Neural progenitor cell (in vitro differentiated cells): Measurements from ENCODE around the gene TCERG1L. TPM values are rescaled to one million over a fixed set of nuclear protein-coding genes. Genes with fewer than 3 reads are reported as not detected.
"Not testable (repeated sequence)": the region's sequence is repeated elsewhere in the genome, so short reads cannot be mapped to it uniquely, and the experiment has no call there.

Source experiments
- DNase-seq: peaks from one replicate; pipeline ENCODE4 v3.0.0-alpha.2; 2016; ENCODE audit warnings: low spot score
- H2AFZ ChIP-seq: fragments of 200-600 bp; sonication (generic); replicated peaks from 2 replicates; pipeline ENCODE4 v1.6.1; 2016; ENCODE audit warnings: antibody characterized with exemption
- H3F3A ChIP-seq: fragments of 200-600 bp; sonication (generic); 2 replicates; pipeline ENCODE4 v1.6.1; 2016; ENCODE audit warnings: antibody characterized with exemption, low read depth
- H3K27ac ChIP-seq: fragments of 200-600 bp; sonication (generic); 2 replicates; pipeline ENCODE4 v1.5.1; 2016; ENCODE audit warnings: mild to moderate bottlenecking
- H3K27me3 ChIP-seq: fragments of 200-600 bp; sonication (generic); 2 replicates; pipeline ENCODE4 v1.6.1; 2016; ENCODE audit warnings: mild to moderate bottlenecking, moderate library complexity
- H3K36me3 ChIP-seq: fragments of 200-600 bp; sonication (generic); 2 replicates; pipeline ENCODE4 v1.5.1; 2016
- H3K4me1 ChIP-seq: fragments of 200-600 bp; sonication (generic); 2 replicates; pipeline ENCODE4 v1.6.1; 2016; ENCODE audit warnings: mixed run types
- H3K4me2 ChIP-seq: fragments of 200-600 bp; sonication (generic); 2 replicates; pipeline ENCODE4 v1.6.1; 2016
- H3K4me3 ChIP-seq: fragments of 200-600 bp; sonication (generic); 2 replicates; pipeline ENCODE4 v1.5.1; 2016
- H3K79me2 ChIP-seq: fragments of 200-600 bp; sonication (generic); 2 replicates; pipeline ENCODE4 v1.6.1; 2016; ENCODE audit warnings: low read depth
- H3K9ac ChIP-seq: fragments of 200-600 bp; sonication (generic); 2 replicates; pipeline ENCODE4 v1.6.1; 2016
- H3K9me3 ChIP-seq: fragments of 200-600 bp; sonication (generic); 2 replicates; pipeline ENCODE4 v1.5.1; 2016; ENCODE audit warnings: low read depth
- H4K20me1 ChIP-seq: fragments of 200-600 bp; sonication (generic); 2 replicates; pipeline ENCODE4 v1.6.1; 2016; ENCODE audit warnings: low read depth
- H3K27ac Mint-ChIP-seq: 3 replicates; pipeline ENCODE4 v1.8.0; 2021; ENCODE audit warnings: mixed read lengths
- H3K27me3 Mint-ChIP-seq: 2 replicates; pipeline ENCODE4 v1.8.0; 2022; ENCODE audit warnings: low read depth, mild to moderate bottlenecking, inconsistent platforms, moderate library complexity, mixed read lengths; ENCODE audit not compliant: insufficient read depth
- H3K36me3 Mint-ChIP-seq: 3 replicates; pipeline ENCODE4 v1.8.0; 2021; ENCODE audit warnings: mixed read lengths
- H3K4me1 Mint-ChIP-seq: 3 replicates; pipeline ENCODE4 v1.8.0; 2021; ENCODE audit warnings: mixed read lengths
- H3K4me3 Mint-ChIP-seq: 3 replicates; pipeline ENCODE4 v1.8.0; 2021; ENCODE audit warnings: mild to moderate bottlenecking, moderate library complexity, mixed read lengths
- H3K9me3 Mint-ChIP-seq: 3 replicates; pipeline ENCODE4 v1.8.0; 2020; ENCODE audit warnings: mixed read lengths
- EZH2 ChIP-seq: fragments of 200-600 bp; sonication (generic); IDR thresholded peaks from 2 replicates; pipeline ENCODE4 v1.6.1; 2017; ENCODE audit warnings: antibody characterized with exemption, mild to moderate bottlenecking, moderate library complexity
- EZH2phosphoT487 ChIP-seq: fragments of 200-600 bp; sonication (generic); IDR thresholded peaks from 2 replicates; pipeline ENCODE4 v1.6.1; 2017; ENCODE audit warnings: antibody characterized with exemption
- total RNA-seq: library from RNA; depleted of rRNA; stranded (reverse); fragments of >200 nt; gene quantifications from 2 replicates; pipeline ENCODE4 v1.2.3, GENCODE V29; 2015; ENCODE audit warnings: low replicate concordance
- TF ChIP-seq, protein P1 (sequence below): fragments of 200-600 bp; sonication (generic); IDR thresholded peaks from 2 replicates; pipeline ENCODE4 v1.5.1; 2017; ENCODE audit warnings: antibody characterized with exemption, mild to moderate bottlenecking

The TCERG1L gene
- total RNA-seq, 1 donor from 2014 or later, result 1.8 TPM

DNA sequence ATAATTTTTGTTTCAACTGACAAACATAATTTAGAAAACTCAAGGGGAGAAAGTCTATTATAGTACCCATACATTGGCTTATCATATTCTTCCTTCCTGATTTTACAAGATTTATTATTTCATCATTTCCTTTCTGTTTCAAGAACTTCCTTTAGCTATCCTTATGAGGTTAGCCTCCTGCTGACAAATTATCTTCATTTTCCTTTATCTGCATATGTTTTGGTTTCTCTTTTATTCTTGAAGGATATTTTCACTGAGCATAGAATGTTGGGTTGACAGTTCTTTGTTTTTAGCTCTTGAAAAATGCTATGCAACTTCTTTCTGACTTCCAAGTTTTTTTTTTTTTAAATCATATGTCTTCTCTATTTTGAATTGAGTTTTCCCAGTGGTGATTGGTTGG is 21.3 kb upstream of the TCERG1L start:
- no peaks in the 10 kb centered on the region for H3K79me2 ChIP-seq
- no peaks in the 10 kb centered on the region for H4K20me1 ChIP-seq
- TF ChIP-seq EZH2 (no peak), EZH2phosphoT487 (no peak)
- TF ChIP-seq, protein P1, sequence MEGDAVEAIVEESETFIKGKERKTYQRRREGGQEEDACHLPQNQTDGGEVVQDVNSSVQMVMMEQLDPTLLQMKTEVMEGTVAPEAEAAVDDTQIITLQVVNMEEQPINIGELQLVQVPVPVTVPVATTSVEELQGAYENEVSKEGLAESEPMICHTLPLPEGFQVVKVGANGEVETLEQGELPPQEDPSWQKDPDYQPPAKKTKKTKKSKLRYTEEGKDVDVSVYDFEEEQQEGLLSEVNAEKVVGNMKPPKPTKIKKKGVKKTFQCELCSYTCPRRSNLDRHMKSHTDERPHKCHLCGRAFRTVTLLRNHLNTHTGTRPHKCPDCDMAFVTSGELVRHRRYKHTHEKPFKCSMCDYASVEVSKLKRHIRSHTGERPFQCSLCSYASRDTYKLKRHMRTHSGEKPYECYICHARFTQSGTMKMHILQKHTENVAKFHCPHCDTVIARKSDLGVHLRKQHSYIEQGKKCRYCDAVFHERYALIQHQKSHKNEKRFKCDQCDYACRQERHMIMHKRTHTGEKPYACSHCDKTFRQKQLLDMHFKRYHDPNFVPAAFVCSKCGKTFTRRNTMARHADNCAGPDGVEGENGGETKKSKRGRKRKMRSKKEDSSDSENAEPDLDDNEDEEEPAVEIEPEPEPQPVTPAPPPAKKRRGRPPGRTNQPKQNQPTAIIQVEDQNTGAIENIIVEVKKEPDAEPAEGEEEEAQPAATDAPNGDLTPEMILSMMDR, result no peak
- H3F3A ChIP-seq, result no peaks in the 10 kb centered on the region
- DNase-seq, result no peak
- no peak overlapping the region for H3K27ac Mint-ChIP-seq
- peaks cover 18% of the 10 kb centered on the region for H3K27me3 ChIP-seq
- no peak overlapping the region for H3K27ac ChIP-seq
- no peak overlapping the region for H3K4me3 ChIP-seq
- H3K4me2 ChIP-seq, result no peak overlapping the region
- no peak overlapping the region for H3K9ac ChIP-seq
- no peaks in the 10 kb centered on the region for H3K9me3 Mint-ChIP-seq
- H3K36me3 Mint-ChIP-seq, result no peaks in the 10 kb centered on the region
- H3K9me3 ChIP-seq, result no peaks in the 10 kb centered on the region
- no peaks in the 10 kb centered on the region for H3K4me1 ChIP-seq
- H3K36me3 ChIP-seq, result no peaks in the 10 kb centered on the region
- H3K27me3 Mint-ChIP-seq, result peaks cover 7% of the 10 kb centered on the region
- H3K4me1 Mint-ChIP-seq, result no peaks in the 10 kb centered on the region
- no peak overlapping the region for H3K4me3 Mint-ChIP-seq
- no peak overlapping the region for H2AFZ ChIP-seq

DNA sequence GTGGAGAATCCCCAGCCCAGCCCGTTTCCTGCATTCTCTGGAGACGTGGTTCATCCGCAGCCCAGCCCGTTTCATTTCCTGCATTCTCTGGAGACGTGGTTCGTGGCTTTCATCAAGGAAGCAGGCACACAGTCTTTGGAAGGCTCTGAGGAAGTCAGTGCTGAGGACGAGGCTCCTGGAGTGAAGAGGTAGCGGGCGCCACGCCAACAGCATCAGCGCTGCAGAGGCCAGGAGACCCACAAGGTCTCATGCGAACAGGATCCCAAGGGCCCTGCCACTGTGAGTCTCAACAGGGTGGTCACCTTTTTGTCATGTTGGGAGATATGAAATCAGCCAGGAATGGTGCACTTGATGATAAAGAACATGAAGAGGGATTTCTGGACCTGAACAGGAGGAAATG is 12.4 kb upstream of the TCERG1L start:
- Mint-ChIP-seq H3K36me3 (no peaks in the 10 kb centered on the region), H3K27ac (no peak overlapping the region), H3K27me3 (peaks cover 9% of the 10 kb centered on the region), H3K4me1 (peaks cover 39% of the 10 kb centered on the region), H3K9me3 (no peaks in the 10 kb centered on the region), H3K4me3 (no peak overlapping the region)
- Histone ChIP-seq H3K4me2 (no peak overlapping the region), H3K27ac (no peak overlapping the region), H3K4me3 (no peak overlapping the region), H4K20me1 (no peaks in the 10 kb centered on the region), H3K27me3 (peaks cover 56% of the 10 kb centered on the region), H2AFZ (no peak overlapping the region), H3K79me2 (no peaks in the 10 kb centered on the region), H3K4me1 (peaks cover 27% of the 10 kb centered on the region), H3K36me3 (no peaks in the 10 kb centered on the region), H3K9ac (no peak overlapping the region), H3F3A (no peaks in the 10 kb centered on the region), H3K9me3 (no peaks in the 10 kb centered on the region)
- no peak for DNase-seq
- TF ChIP-seq, protein P1, result no peak
- TF ChIP-seq EZH2phosphoT487 (no peak), EZH2 (no peak)

DNA sequence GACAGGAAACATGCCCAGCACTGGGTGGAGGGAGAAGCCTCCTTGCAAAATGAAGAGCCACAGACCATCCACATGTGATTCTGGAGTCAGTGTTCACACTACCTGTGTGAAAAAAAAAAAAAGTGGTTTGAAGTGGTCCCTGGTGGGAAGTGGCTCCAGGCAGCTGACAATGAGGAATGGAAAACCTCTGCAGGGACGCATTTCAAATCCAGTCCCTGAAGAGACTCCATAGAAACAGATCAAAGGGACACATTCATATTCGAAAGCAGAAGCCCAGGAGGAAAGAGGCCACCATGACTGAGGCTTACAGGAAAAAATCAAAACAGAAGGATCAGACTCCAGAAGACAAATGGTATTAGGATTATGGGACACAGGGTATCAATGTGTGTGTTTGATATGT is 11.5 kb upstream of the TCERG1L start:
- peaks cover 11% of the 10 kb centered on the region for H3K27me3 Mint-ChIP-seq
- H3K36me3 ChIP-seq, result no peaks in the 10 kb centered on the region
- H3K4me3 ChIP-seq, result no peak overlapping the region
- H3K9me3 Mint-ChIP-seq, result no peaks in the 10 kb centered on the region
- H3K27ac ChIP-seq, result no peak overlapping the region
- no peaks in the 10 kb centered on the region for H3K9me3 ChIP-seq
- TF ChIP-seq, protein P1, result no peak
- TF ChIP-seq EZH2 (no peak), EZH2phosphoT487 (no peak)
- H3K36me3 Mint-ChIP-seq, result no peaks in the 10 kb centered on the region
- peaks cover 51% of the 10 kb centered on the region for H3K27me3 ChIP-seq
- H2AFZ ChIP-seq, result no peak overlapping the region
- H3K4me3 Mint-ChIP-seq, result no peak overlapping the region
- peaks cover 44% of the 10 kb centered on the region for H3K4me1 Mint-ChIP-seq
- no peaks in the 10 kb centered on the region for H4K20me1 ChIP-seq
- H3F3A ChIP-seq, result no peaks in the 10 kb centered on the region
- no peak overlapping the region for H3K9ac ChIP-seq
- H3K4me1 ChIP-seq, result peaks cover 29% of the 10 kb centered on the region
- H3K79me2 ChIP-seq, result no peaks in the 10 kb centered on the region
- no peak overlapping the region for H3K27ac Mint-ChIP-seq
- DNase-seq, result no peak
- no peak overlapping the region for H3K4me2 ChIP-seq

DNA sequence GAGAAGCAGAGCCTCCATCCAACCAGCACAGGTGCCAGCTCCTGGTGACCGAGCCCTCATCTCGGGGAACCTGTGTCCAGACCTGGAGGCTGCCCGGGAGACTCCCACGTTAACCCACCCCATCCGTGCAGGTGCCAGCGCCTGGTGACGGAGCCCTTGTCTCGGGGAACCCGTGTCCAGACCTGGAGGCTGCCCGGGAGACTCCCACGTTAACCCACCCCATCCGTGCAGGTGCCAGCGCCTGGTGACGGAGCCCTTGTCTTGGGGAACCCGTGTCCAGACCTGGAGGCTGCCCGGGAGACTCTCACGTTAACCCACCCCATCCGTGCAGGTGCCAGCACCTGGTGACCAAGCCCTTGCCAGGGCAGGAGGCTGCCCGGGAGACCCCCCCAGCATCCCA is 11.1 kb upstream of the TCERG1L start:
- not testable (repeated sequence) for H3K4me3 Mint-ChIP-seq, H3K36me3 Mint-ChIP-seq, H3K27ac ChIP-seq, H3K9me3 ChIP-seq, H3K27ac Mint-ChIP-seq, H3F3A ChIP-seq, H2AFZ ChIP-seq, DNase-seq, H3K36me3 ChIP-seq, H3K9ac ChIP-seq, H3K79me2 ChIP-seq, H3K9me3 Mint-ChIP-seq, H4K20me1 ChIP-seq, H3K4me3 ChIP-seq, H3K4me2 ChIP-seq
- Histone ChIP-seq H3K27me3 (peaks cover 51% of the 10 kb centered on the region), H3K4me1 (peaks cover 29% of the 10 kb centered on the region)
- H3K27me3 Mint-ChIP-seq, result peaks cover 12% of the 10 kb centered on the region
- H3K4me1 Mint-ChIP-seq, result peaks cover 44% of the 10 kb centered on the region
